Ammon's horn (tissue), 1 donor: ENCODE results near the gene FAM168A.

Experiments
- DNase-seq: peaks from one replicate; pipeline ENCODE4 v3.0.0-alpha.2; 2016; ENCODE audit warnings: low spot score

The FAM168A gene, protein sequence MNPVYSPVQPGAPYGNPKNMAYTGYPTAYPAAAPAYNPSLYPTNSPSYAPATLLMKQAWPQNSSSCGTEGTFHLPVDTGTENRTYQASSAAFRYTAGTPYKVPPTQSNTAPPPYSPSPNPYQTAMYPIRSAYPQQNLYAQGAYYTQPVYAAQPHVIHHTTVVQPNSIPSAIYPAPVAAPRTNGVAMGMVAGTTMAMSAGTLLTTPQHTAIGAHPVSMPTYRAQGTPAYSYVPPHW

DNA sequence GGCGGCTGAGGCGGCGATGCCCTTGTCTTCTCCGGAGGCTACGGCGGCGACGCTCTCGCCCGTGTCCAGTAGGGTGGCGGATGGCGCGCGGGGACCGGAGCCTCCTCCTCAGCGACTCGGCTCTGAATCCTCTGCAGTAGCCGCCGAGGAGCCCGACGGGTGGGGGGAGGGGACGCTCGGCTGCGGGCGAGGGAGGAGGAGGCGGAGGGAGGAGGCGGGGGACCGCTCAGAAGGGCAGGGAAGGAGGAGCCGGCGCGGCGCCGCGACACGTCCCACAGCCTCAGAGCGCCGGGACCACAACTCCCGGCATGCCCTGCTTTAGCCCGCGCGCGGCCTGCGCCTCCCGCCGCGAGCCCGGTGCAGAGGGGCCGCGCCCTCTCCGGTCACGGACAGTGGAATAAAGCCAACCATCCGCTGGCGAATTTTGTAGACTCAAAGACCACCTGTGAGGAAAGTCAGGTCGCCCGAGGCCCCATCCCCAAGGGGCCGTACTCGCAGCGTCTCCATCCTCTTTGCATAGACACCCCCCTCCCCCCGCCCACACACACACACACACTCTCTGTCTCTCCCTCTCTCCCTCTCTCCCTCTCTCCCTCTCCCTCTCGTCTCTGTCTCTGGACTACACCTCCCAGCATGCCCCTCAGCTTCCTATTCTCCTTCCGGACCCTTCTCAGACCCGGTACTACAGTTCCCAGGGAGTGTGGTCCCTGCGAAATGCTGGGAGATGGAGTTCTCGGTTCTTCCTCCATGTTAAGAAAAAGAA, at the start of gene FAM168A:
FAM168A (minus strand) TSS at position 157 of the 763 bp plus-strand sequence. CDS start 129,638 bp downstream, outside the sequence.
- DNase-seq, result peak; percentile 99

DNA sequence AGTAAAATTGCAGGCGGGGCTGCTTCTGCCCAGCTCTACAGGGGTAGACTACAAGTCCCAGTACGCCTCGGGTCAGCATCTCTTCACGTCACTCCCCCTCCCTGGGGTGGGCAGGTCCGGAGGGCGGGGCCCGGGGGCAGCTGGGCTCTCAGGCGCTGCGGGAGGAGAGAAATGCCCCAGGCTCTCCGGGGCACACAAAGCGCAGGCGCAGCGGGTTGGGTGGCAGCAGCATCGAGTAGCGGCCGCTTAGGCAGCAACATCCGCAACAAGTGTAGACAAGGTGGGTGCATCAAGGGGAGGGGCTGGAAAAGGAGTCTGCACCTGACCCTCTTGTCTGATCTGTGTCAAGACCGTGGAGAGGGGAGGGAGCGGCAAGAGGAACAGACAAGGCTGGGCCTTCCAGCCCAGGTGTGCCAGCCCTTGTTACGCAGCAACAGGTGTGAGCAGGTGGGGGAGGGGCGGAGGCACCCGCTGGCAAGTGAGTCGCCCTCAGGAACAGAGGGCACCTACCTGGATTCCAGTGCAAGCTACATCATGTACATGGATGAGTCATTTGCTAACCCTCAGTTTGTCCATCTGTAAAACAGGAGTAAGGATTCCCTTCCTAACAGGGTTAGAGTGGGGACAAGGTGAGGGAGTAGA, 49.7 kb upstream of the FAM168A start:
- DNase-seq, result peak; percentile 98

DNA sequence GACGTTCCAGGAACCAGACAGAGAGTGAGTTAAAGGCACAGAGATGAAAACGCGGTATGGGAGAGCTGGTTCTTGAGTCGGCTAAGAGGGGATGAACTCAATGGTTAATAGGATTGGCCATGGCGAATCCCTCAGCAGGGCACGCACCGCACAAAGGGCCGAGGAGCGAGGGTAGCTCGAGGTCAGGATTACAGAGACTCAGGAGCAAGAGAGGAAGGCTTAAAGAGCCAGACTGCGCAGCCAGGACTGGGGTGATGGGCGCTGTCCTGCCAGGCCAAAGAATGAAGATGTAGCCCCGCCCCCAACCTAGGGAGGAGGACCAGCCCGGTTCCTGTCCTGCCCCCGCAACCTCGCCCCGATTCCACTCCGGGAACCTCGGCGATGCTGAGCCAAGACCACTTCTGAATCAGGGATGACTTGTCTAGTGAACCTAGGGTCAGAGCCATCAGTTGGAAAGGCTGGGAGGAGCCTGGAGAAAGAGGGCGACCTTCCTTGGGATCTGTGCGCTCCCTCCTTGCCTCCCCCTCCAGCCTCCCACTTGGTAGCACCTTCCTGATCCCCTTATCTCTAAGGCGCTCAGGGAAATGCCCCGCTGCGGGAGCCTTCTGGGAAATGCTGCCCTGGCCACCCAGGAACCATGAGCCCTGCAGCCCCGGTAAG, 48.2 kb upstream of the FAM168A start, which contains the start of gene PLEKHB1:
PLEKHB1 (plus strand) TSS at position 610 of the 660 bp plus-strand sequence; CDS start at position 638, 28 bp downstream.
- DNase-seq, result no peak

DNA sequence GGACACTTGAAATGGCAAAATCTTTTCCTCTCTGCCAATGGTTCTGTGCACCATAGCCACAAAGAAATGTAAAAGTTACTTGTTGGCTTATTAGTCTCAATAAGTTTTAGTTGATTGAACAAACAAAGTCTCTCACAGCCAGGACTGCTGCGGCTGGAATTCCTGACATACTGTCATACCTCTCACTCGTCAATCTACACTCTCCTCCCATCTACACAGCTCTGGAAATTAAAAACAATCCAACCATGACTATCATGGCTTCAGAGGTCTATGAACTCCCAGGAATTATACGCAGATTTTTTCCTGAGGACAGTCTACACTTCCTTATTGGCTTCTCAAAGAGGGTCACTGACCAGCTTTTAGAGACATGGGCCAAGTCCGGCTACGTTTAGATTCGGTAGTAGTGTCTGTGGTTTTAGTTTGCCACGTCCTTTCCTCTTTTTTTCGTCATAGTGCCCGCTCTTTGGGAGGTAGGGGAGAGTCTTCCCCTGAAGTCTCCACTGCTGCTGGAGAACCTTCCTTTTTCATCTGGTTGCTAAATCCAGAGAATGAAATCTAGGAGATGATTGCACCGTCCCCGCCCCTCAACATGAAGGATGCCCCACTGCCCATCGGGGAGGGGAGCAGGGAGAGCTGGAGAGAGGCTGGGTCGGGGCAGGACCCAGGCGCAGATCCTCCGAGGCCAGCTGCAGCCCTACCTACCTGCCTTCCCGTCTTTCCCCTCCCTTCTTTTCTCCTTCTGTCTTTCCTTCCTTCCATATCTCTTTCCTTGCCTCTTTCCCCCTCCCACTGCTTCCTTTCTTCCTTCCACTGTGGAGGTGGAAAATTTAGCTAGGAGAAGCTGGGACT, 47.4 kb upstream of the FAM168A start:
- DNase-seq, result no peak

DNA sequence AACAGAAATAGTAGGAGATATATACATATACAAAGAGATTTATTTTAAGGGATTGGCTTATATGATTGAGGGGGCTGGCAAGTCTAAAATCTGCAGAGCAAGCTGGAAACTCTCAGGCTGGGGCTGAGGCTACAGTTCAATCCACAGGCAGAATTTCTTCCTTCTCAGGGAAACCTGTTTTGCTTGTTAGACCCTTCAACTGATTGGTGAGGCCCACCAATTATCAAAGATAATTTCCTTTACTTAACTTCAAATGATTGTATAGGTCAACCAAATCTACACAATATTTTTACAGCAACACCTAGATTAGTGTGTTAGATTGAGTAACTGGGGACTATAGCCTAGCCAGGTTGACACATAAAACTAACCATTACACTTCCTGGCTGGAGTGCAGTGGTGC, 43.8 kb upstream of the FAM168A start:
- no peak for DNase-seq

DNA sequence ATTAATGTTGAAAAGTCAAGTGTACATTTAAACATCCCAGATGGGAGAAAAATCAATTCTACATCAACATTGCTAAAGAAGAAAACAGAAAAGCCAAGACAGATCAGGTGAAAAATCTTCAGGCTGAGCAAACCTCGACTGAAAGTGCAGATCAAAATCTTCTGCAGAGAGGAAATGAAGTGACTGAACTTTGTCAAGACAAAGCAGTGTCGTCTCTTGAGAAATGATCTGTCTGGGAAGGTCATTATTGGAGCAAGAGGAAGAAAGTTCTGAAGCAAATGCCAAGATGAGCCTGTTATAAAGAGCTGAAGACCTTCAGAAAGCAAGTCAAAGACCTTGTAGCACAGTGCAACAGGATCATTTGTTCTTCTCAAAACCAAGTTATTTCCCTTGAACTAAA, 42.7 kb upstream of the FAM168A start:
- DNase-seq, result no peak

DNA sequence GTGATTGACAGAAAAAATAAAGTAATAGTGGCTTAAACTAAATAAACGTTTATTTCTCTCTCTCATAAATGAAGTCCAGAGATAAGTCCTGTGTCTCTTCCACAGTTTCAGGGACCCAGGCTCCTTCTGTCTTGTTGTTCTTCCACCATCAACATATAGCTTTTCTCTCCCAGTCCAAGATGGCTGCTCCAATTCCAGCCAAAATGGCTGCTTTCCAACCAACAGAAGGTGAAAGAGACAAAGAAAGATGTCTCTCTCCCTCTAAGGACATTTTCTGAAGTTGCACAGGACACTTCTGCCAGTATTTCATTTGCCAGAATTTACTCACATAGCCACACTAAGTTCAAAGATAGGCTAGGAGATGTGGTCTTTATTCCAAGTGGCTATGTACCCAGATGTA, 39.1 kb upstream of the FAM168A start:
- no peak for DNase-seq

DNA sequence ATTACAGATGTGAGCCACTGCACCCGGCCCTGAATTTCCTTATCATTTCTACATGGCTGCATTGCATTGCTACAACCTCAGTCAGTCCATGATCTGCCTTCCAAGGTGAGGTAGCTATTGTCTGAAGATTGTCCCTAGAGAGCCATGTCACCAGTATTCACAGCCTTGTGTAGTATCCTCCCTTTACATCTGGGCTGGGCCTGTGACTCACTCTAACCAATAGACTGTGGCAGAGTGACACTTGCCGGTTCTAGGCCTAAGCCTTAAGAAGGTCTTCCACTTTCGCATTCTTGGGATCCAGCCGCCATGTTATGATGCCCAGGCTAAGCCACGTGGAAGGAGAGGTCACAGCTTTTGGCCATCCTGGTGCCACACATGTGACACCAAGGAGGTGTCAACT, 38.3 kb upstream of the FAM168A start:
- no peak for DNase-seq

DNA sequence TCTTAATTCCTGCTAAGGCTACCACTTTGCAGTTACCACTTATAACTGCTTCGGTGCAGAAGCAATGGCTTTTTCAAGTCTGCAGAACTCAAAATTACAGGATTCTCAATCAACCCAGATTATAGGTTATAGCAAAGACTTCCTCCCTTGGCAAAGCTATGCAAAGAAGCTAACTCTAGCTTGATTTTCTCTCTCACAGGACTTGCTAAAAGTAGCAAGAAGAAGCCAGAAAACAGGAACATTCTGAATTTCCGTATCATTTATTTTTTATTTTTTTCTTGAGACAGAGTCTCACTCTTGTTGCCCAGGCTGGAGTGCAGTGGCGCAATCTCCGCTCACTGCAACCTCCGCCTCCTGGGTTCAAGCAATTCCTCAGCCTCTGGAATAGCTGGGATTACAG, 37.8 kb upstream of the FAM168A start:
- DNase-seq, result no peak

DNA sequence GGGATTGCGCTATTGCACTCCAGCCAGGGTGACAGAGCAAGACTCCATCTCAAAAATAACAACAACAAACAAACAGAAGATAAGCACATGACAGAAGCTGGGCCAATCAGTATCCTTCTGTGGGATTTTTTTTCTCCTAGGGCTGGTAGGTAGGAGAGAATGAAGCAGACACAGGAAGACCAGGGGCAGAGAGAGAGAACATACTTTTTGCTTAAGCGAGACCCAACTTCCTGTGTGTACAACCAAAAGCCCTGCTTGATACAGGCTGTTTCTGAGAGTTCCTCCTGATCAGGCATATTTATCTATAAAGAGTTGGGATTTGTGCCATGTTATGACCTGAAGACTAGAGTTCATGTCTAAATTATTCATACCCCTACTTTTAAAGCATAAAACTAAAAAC, 36.1 kb upstream of the FAM168A start:
- DNase-seq, result no peak

DNA sequence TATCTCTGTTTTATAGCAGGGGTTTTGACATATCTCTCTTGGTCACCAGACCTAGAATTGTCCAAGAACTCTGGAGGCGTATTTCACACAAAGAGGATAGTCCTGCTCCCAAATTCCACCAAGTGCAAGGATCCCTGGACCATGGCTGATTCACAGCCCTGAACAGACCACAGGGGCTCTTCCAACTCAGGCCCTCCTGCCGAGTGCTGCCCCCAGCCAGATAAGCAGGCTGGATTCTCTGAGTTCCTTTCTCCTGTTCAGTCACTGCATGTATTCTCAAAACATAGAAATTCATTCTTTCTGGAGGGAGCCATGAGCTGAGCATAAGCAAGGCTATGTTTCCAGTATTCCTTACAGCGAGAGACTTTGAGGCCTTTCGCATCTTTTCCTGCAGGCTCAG, 35.1 kb upstream of the FAM168A start:
- DNase-seq, result no peak

DNA sequence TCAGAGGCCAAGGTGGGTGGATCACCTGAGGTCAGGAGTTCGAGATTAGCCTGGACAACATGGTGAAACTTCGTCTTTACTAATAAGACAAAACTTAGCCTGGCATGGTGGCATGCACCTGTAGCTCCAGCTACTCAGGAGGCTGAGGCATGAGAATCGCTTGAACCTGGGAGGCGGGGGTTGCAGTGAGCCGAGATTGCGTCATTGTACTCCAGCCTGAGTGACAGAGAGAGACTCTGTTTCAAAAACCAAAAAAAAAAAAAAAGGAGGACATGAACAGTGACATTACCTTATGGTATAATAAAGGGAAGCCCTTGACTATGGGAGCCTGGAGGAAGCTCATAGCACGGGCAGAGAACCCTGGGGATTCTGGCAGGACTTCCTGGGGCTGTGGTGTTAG, 32.0 kb upstream of the FAM168A start:
- no peak for DNase-seq

DNA sequence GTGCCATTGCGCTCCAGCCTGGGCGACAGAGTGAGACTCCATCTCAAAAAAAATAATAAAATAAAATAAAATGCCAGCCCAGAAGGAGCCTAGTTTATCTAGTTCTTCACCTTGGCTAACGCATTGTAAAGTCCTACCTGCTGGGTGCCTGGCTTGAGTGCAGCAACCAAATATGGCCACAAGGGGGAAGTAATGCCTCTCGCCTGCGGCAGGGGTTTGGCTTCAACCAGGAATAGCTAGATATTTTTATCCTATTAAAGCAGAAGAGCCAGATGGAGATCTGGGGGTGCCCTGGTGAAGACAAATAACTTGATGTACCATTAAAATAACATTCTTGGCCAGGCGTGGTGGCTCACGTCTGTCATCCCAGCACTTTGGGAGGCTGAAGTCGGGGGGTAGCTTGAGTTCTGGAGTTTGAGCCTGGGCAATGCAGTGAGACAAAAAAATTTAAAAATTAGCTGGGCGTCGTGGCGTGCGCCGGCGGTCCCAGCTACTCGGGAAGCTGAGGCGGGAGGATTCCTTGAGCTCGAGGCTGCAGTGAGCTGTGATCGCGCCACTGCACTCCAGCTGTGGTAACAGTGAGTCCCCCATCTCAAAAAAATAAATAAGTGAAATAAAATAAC, 27.9 kb upstream of the FAM168A start:
- DNase-seq, result peak; percentile 93

DNA sequence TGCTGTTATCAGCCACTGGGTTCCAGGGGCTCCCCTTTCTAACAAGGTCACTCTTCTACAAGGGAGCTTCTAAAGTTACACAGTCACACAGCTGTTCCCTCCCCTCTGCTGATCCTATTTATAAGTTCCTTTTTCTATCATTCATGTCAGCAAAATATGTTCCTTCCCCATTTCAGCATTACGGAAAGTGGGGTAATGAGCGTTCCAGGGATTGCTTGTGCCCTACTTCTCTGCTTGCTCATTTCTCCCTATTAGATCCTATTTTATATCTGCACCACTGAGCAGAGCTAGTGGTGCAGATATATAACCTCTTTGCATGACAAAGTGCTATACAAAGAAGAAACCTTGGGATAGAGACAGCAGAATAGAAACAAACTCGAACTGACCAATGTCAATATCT, 25.8 kb upstream of the FAM168A start:
- peak; percentile 64 for DNase-seq

DNA sequence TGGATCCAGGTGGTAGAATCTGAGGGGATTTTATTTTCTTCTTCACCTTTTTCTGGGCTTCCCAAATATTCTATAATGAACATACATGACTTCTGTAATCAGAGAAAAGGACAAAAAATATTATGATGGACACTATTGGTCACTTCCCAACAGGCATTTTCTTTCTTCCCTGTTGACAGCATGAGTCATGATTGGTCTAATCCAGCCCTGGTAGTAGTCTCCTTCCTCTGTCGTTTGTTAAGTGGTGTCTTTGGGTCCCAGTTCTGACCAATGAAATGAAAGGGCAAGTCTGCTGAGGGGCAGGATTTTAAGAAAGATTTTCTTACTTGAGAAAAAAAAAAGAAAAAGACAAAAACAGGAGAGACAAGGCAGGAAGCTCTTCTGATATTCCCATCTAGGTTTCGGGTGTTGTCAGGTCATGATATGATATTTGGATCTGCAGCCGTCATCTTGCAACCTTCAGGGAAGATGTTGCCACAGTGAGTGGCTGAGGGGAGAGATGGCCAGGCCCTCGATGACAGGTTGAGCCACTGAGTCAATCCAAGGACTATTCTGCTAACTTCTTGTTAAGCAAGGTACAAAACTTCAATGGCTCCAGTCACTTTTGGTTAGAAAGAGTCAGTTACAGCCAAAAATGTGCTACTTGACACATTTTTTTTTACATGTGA, 25.1 kb upstream of the FAM168A start:
- DNase-seq, result no peak

DNA sequence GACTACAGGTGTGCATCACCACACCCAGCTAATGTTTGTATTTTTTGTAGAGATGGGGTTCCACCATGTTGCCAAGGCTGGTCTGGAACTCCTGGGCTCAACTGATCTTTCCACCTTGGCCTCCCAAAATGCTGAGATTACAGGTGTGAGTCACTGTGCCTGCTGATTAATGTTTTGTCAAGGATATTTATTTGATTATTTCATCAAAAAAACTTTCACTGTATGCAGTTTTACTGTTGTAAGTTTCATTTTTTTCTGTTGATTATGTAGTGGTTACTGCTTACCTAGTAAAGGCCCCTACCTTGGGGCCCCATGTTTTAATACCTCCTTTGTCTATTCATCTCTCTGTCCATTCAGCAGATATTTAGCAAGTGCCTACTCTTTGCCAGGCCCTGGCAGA, 16.7 kb upstream of the FAM168A start:
- DNase-seq, result no peak

DNA sequence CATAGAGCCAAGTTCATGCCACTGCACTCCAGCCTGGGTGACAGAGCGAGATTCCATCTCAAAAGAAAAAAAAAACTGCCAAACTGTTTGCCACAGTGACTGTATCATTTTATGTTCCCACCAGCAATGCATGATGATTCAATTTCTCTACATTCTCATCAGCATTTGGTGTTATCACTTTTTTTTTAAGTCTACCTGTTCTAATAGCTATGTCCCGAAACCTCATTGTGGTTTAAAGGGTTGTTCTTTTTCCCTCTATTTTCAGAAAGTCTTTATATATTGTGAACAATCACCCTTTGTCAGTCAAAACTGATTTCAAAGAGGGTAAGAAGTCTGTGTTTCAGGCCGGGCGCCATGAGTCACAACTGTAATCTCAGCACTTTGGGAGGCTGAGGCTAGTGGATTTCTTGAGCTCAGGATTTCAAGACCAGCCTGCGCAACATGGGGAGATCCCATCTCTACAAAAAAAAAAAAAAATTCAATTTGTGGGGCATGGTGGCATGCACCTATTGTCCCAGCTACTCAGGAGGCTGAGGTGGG, 14.8 kb upstream of the FAM168A start:
- DNase-seq, result no peak

DNA sequence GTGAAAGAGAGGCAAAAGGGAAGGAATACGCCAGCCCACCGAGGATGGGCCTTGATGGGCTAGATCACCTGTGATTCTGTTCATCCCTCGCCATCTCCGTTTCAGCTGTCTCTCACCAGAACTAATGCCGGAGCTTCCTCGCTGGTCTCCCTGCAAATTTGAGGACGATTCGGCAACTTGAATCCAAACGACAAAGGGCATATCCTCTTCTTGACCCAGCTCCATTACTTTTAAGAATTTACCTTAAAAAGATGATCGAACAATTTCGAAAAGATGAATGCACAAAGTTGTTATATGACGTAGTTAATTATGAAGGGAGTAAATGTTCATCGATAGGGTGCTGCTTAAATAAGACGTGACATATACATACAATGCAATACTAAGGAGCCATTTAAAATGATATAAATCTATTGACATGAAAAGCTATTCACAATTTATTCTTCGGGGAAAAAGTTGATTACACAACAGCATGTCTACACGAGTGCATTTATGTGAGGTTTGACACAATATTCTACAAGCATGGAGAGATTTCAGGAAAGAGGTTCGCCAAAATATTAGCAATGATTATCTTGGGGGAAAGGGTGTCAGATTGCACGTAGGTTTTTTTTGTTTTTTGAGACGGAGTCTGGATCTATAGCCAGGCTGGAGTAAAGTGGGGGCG, 937 bp upstream of the FAM168A start:
- DNase-seq, result no peak

DNA sequence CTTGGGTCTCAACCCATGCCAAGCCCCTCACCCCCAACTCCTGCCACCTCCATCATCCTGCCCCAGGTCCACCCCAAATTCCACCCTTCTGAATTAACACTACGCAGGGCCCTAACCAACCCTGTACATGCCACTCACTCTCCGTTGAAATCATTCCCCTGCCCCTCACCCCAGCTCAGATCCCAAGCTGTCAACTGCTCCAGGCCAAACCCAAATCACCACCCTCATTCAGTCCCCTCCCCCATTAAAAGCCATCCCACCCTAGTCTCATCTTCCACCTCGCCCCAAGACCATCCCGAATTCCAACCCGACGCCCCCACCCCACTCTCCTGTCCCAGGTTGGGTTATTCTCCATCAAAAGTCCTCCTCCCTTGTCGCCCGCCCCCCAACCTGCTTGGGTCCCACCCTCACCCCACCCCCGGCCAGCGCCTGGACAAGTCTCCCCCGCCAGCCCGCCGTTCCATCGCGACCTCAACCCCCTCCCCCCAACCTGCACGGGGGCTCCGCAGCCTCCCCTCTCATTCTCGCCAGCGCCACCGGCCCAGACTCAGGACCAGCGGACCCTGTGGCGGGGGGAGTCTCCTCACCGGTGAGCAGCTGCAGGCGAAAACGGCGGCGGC, 466 bp downstream of the FAM168A start:
- DNase-seq, result peak; percentile 15
